Activated gamma-delta T cell (primary cell): ENCODE measurements around the gene DLST.
A peak's percentile ranks its signal among the peaks of the same experiment; 100 is the strongest.

Experiments used
- DNase-seq: peaks from one replicate; lab custom pipeline; 2025; lab: John Stamatoyannopoulos, UW

DLST gene

GRCh38 chr14:74896400-74896799 lies 14.7 kb downstream of the DLST start:
- no peak for DNase-seq

DNA sequence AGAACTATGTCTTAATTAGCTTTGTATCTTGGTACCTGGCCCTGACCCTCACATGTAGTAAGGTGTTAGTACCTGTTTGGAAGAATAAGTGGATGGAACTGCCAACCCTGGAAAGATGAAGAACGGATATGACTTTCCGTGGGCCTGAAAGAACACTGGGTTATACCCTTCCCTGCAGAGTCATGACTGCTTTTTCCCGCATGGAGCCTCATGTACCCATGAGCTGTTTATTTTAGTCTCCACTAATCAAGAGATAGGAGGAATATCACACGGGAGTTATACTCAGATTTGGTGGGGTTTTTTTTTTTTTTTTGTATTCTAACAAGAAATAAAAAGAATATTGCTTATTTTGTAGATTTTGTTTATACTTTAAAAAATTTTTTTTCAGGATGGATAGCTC lies 15.9 kb downstream of the DLST start:
- no peak for DNase-seq

DNA sequence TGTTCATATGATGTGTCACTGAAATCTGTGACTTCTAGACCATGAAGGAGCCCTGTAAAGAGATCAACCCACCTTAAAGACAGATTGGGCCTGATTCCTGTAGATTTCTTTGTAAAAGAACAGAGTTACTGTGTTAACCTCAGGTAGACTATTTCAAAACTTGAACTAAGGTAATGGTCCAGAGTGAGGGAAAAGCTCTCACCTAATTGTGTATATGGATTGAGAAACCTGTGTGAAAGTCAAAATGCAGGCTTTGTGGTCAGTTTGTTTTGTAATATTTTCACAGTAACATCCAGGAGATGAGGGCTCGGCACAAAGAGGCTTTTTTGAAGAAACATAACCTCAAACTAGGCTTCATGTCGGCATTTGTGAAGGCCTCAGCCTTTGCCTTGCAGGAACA lies 16.4 kb downstream of the DLST start:
- no peak for DNase-seq

GRCh38 chr14:74898694-74899093 lies 17.0 kb downstream of the DLST start:
- no peak for DNase-seq

GRCh38 chr14:74902941-74903705 lies 21.4 kb downstream of the DLST start:
- DNase-seq, result no peak

GRCh38 chr14:74904635-74905503 lies 23.2 kb downstream of the DLST start:
- DNase-seq, result no peak

GRCh38 chr14:74905595-74906142 lies 24.0 kb downstream of the DLST start:
- DNase-seq, result peak; percentile 32

- no peak for DNase-seq
Measured at GRCh38 chr14:74906925-74907521, 25.3 kb downstream of the DLST start.

DNA sequence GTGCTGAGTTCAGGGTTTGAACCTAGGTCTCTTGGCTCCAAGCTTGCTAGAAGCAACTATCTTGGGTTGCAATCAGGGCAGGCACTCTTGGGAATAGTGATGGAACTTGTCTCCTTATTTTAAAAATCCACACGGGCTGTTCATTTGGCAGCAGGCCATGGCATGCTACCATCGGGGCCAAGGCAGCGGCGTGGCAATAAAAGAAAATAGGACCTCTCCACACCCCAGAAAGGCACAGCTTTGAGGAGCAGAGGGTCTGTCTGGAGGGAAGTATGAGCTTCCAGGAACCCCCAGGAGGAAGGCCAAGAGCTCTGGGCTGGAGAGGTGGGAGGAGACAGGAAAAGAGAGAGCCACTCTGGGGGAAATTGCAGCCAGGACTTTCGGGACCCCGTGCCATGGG lies 26.0 kb downstream of the DLST start:
- DNase-seq, result no peak

GRCh38 chr14:74908861-74909341 lies 27.2 kb downstream of the DLST start:
- DNase-seq, result no peak

DNA sequence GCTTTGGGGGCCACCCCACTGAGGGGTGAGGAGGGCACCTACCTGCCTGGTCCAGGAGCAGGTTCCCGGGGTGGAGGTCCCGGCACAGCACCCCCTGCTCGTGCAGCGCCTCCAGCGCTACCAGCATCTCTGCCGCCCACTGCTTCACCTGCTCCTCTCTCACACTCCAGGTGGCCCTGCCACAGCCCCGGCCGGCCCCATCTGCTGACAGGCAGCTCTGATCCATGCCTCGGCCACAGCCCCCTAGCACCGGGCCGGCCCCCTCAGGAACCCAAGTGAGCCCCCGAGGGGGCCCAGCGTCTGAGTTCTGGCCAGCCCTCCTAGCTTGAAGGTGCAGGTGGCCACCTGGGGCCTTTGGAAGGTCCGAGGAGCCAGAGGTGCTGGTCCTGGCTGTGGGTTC lies 27.8 kb downstream of the DLST start:
- DNase-seq, result no peak

- no peak for DNase-seq
Measured at GRCh38 chr14:74909911-74910310, 28.2 kb downstream of the DLST start.

GRCh38 chr14:74910556-74910955 lies 28.8 kb downstream of the DLST start:
- DNase-seq, result no peak

DNA sequence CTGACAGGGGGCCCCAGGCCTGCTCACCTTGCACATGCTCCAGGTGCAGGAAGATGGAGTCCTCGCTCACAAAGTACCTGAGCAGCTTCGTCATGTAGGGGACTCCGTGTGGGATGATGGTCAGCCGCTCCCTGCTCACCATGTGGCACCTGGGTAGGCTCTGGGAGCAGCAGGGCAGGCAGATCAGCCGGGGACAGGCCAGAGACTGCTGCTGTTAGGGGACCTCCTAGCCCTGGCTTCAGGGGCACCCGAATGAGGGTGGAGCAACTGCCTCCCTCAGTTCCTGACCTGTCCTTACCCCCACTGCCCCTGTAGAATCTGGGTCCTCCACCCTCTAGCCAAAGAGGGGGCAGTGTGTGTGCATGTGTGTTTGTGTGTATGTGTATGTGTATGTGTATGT lies 29.5 kb downstream of the DLST start:
- DNase-seq, result no peak

- no peak for DNase-seq
Measured at GRCh38 chr14:74911704-74912103, 30.0 kb downstream of the DLST start.

DNA sequence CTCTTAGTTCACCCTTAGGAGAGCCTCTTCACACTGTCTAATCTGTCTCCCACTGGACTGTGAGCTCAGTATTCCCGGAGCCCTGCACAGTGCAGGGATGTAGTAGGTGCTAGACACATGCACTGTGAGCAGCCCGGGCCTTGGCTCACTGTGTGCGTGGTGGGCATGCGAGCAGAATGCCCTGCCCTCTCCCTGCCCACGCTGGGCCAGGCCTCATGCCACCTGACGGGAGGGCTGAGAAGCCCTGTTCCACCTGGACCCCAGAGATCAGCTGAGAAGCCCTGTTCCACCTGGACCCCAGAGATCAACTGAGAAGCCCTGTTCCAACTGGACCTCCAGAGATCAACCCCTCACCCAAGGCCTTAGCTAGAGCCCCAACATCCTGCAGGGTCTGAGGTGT lies 30.4 kb downstream of the DLST start:
- DNase-seq, result no peak

- no peak for DNase-seq
Measured at GRCh38 chr14:74912801-74913200, 31.1 kb downstream of the DLST start.

- no peak for DNase-seq
Measured at GRCh38 chr14:74913393-74913910, 31.7 kb downstream of the DLST start.

DNA sequence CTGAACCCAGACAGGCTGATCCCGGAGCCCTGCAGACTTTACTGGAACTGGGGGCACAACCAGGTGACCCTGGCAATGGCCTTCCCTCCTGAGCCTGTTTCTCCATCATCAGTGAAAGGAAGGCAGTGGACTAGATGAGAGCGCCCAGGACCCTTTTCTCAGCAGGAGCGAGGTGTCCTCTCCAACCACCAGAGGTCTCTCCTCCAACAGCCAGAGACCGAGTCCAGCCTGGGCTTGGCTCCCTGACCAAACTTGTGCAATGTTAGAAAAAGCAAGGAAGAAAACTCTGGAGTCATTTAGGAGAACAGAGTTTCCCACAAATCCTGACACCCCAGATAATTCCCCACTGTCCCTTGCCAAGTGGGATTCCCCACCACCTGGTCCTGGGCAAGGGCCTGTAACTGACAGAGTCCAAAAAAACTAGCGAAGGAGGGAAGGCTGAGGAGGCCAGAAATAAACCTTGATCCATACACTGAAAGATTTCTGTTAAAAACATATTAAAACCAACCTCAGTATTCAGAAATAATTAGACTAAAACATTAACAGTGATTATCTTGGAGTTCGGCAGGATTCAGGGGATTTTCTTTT lies 32.4 kb downstream of the DLST start:
- DNase-seq, result no peak

- DNase-seq, result no peak
Measured at GRCh38 chr14:74915426-74915825, 33.7 kb downstream of the DLST start.

- DNase-seq, result no peak
Measured at GRCh38 chr14:74915826-74916225, 34.1 kb downstream of the DLST start.

DNA sequence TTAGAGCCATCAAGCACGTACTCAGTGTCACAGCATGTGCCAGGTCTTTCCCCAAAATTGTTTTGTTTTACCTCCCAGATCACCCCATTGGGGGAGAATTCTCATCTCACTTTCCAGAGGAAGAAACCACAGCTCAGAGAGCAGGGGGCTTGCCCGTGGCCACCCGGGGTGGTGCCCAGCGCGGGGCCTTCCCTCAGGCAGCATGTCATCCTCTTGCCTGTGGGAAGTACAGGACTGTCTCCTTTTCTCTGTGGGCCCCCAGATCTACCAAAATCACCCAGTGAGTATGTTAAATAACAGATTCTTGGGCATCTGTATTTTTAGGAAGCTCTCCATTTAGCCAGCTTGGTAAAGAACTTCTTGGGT lies 35.4 kb downstream of the DLST start:
- no peak for DNase-seq
